Inferior parietal cortex (tissue), 1 donor: Measurements from ENCODE around the gene CIDEA.

Experiments used
- DNase-seq: peaks from one replicate; pipeline ENCODE4 v3.0.0-alpha.2; 2016; ENCODE audit errors: extremely low spot score

Gene CIDEA

GRCh38 chr18:12317664-12318333 is 63.6 kb downstream of the CIDEA start:
- DNase-seq, result no peak

GRCh38 chr18:12318334-12318697 is 64.2 kb downstream of the CIDEA start:
- DNase-seq, result no peak

- no peak for DNase-seq
Measured at GRCh38 chr18:12318857-12319256, 64.7 kb downstream of the CIDEA start.

- DNase-seq, result no peak
Measured at GRCh38 chr18:12321333-12321732, 67.2 kb downstream of the CIDEA start.

GRCh38 chr18:12324991-12325725 is 71.0 kb downstream of the CIDEA start:
- DNase-seq, result no peak

- no peak for DNase-seq
Measured at GRCh38 chr18:12325726-12326245, 71.6 kb downstream of the CIDEA start.

GRCh38 chr18:12326711-12327460 is 72.7 kb downstream of the CIDEA start:
- no peak for DNase-seq
